Keratinocyte (primary cell): ENCODE measurements around the gene DYNC1I2. TPM values are rescaled to one million over a fixed set of nuclear protein-coding genes. Genes with fewer than 3 reads are reported as not detected.

Experiments used
- DNase-seq: peaks from one replicate; pipeline ENCODE4 v3.0.0-alpha.2; 2011; ENCODE audit warnings: low read depth, missing footprints, low spot score
- FAIRE-seq: peaks from 2 replicates; lab custom pipeline; 2011; peaks lifted over from hg19 to GRCh38; lab: Jason Lieb, UNC
- H2AFZ ChIP-seq: 2 replicates; pipeline ENCODE4 v1.6.0; 2012; ENCODE audit warnings: low read length, control low read depth, inconsistent platforms; ENCODE audit not compliant: control insufficient read depth
- H3K27ac ChIP-seq: 2 replicates; pipeline ENCODE4 v1.5.1; 2011; ENCODE audit warnings: low read length; ENCODE audit not compliant: control insufficient read depth, insufficient read depth
- H3K27me3 ChIP-seq: 3 replicates; pipeline ENCODE4 v1.6.0; 2011; ENCODE audit warnings: low read length; ENCODE audit not compliant: control insufficient read depth, insufficient read depth; ENCODE audit errors: extremely low read depth
- H3K36me3 ChIP-seq, 2 experiments: 2 replicates in 1 of 2; 3 replicates in 1 of 2; pipeline ENCODE4 v1.5.1; 2011; ENCODE audit warnings: low read length in 2 of 2, mild to moderate bottlenecking in 1 of 2; ENCODE audit not compliant: control insufficient read depth in 2 of 2, insufficient read depth in 2 of 2; ENCODE audit errors: extremely low read depth in 1 of 2
- H3K4me1 ChIP-seq: 3 replicates; pipeline ENCODE4 v1.5.1; 2011; ENCODE audit warnings: low read length; ENCODE audit not compliant: control insufficient read depth, insufficient read depth; ENCODE audit errors: extremely low read depth
- H3K4me2 ChIP-seq: 3 replicates; pipeline ENCODE4 v1.6.0; 2011; ENCODE audit warnings: low read depth, low read length; ENCODE audit not compliant: control insufficient read depth, insufficient read depth; ENCODE audit errors: extremely low read depth
- H3K4me3 ChIP-seq, 3 experiments: fragments of 200-600 bp in 1 of 3; sonication (generic) in 1 of 3; 2 replicates in 2 of 3; 3 replicates in 1 of 3; pipeline ENCODE4 v1.5.1; 2011 to 2016; ENCODE audit warnings: low read length in 3 of 3, mild to moderate bottlenecking in 3 of 3, control low read depth in 2 of 3, inconsistent platforms in 1 of 3, low read depth in 1 of 3, mixed read lengths in 1 of 3, mixed run types in 1 of 3, moderate library complexity in 1 of 3; ENCODE audit not compliant: control insufficient read depth in 2 of 3, insufficient read depth in 2 of 3; ENCODE audit errors: extremely low read depth in 1 of 3
- H3K79me2 ChIP-seq: 2 replicates; pipeline ENCODE4 v1.6.0; 2012; ENCODE audit warnings: low read length; ENCODE audit not compliant: control insufficient read depth, insufficient read depth
- H3K9ac ChIP-seq: 3 replicates; pipeline ENCODE4 v1.6.0; 2011; ENCODE audit warnings: low read length; ENCODE audit not compliant: control insufficient read depth, insufficient read depth; ENCODE audit errors: extremely low read depth
- H3K9me1 ChIP-seq: 3 replicates; pipeline ENCODE4 v1.6.0; 2011; ENCODE audit warnings: low read length; ENCODE audit not compliant: control insufficient read depth, insufficient read depth; ENCODE audit errors: extremely low read depth
- H3K9me3 ChIP-seq: 2 replicates; pipeline ENCODE4 v1.5.1; 2012; ENCODE audit warnings: low read depth, low read length; ENCODE audit not compliant: control insufficient read depth
- H4K20me1 ChIP-seq: 3 replicates; pipeline ENCODE4 v1.6.0; 2011; ENCODE audit warnings: low read length; ENCODE audit not compliant: control insufficient read depth, insufficient read depth; ENCODE audit errors: extremely low read depth
- CTCF ChIP-seq, 3 experiments: IDR thresholded peaks in 1 of 3; conservative IDR thresholded peaks in 1 of 3; optimal IDR thresholded peaks in 1 of 3; 2 replicates in 2 of 3; 3 replicates in 1 of 3; pipeline versions ENCODE3 to v1.5.1; 2011; ENCODE audit warnings: low read length in 3 of 3, mild to moderate bottlenecking in 3 of 3, moderate library complexity in 2 of 3, control low read depth in 1 of 3, inconsistent platforms in 1 of 3; ENCODE audit not compliant: insufficient read depth in 2 of 3; ENCODE audit errors: extremely low read depth in 1 of 3
- EZH2 ChIP-seq: IDR thresholded peaks from one replicate; pipeline ENCODE4 v1.6.1; 2012; ENCODE audit warnings: inconsistent platforms, mild to moderate bottlenecking, low read length, moderate library complexity
- dilution Hi-C: fragments of 300-500 bp; cut with MboI; formaldehyde crosslinking; loops from one replicate; pipeline ENCODE4 v1.7.0; 2020; ENCODE audit warnings: low sequenced_read_pairs; ENCODE audit not compliant: extremely low pct_ligation_motif_present
- polyA plus RNA-seq, 5 experiments: library from polyadenylated mRNA; depleted of rRNA in 3 of 5; stranded (reverse) in 3 of 5; stranded (forward) in 1 of 5; unstranded in 1 of 5; fragments of >200 nt; gene quantifications; 1 replicate in 1 of 5; 2 replicates in 3 of 5; 3 replicates in 1 of 5; pipeline versions ENCODE4 v1.2.1 to v1.2.3, GENCODE V29; 2011 to 2012; ENCODE audit warnings: missing spikeins in 2 of 5, low read depth in 1 of 5, low replicate concordance in 1 of 5

DYNC1I2 gene
- polyA plus RNA-seq, 1 donor (not counting 4 experiments of a cell fraction or from before 2014, with no cell fraction given), result 237 TPM

- no peak for DNase-seq
- Histone ChIP-seq H3K4me2 (no peak overlapping the region), H2AFZ (no peak overlapping the region), H3K27me3 (no peaks in the 10 kb centered on the region), H3K27ac (no peak overlapping the region), H4K20me1 (peaks cover 2% of the 10 kb centered on the region), H3K79me2 (no peaks in the 10 kb centered on the region), H3K9me3 (no peaks in the 10 kb centered on the region), H3K4me3 (no peak overlapping the region), H3K4me1 (no peaks in the 10 kb centered on the region), H3K9ac (no peak overlapping the region), H3K36me3 (peaks cover 18 to 21% of the 10 kb centered on the region in 2 experiments), H3K9me1 (no peaks in the 10 kb centered on the region)
- dilution Hi-C loops, result no loop called here
- TF ChIP-seq EZH2 (no peak), CTCF (optimal IDR thresholded peaks at IDR 0.05 in 1 of 3, IDR thresholded peaks at IDR 0.05 in 1 of 3, conservative IDR thresholded peaks at IDR 0.05 in 1 of 3; ENCODE audit: extremely low read depth in 1 of 3, insufficient read depth in 2 of 3, low read length in 3 of 3) (no peak)
- FAIRE-seq, result no peak
These were observed 57.9 kb downstream of the DYNC1I2 start for GRCh38 chr2:171745141-171745540.

- TF ChIP-seq EZH2 (no peak), CTCF (optimal IDR thresholded peaks at IDR 0.05 in 1 of 3, IDR thresholded peaks at IDR 0.05 in 1 of 3, conservative IDR thresholded peaks at IDR 0.05 in 1 of 3; ENCODE audit: extremely low read depth in 1 of 3, insufficient read depth in 2 of 3, low read length in 3 of 3) (no peak)
- H3K4me2 ChIP-seq, result no peak overlapping the region
- H3K9ac ChIP-seq, result no peak overlapping the region
- H3K4me3 ChIP-seq, result no peak overlapping the region
- no peaks in the 10 kb centered on the region for H3K9me3 ChIP-seq
- DNase-seq (no peak), FAIRE-seq (no peak)
- H3K9me1 ChIP-seq, result no peaks in the 10 kb centered on the region
- H3K27ac ChIP-seq, result no peak overlapping the region
- H3K4me1 ChIP-seq, result no peaks in the 10 kb centered on the region
- no peaks in the 10 kb centered on the region for H3K79me2 ChIP-seq
- peaks cover 2% of the 10 kb centered on the region for H4K20me1 ChIP-seq
- H2AFZ ChIP-seq, result no peak overlapping the region
- H3K36me3 ChIP-seq, result peaks cover 20 to 23% of the 10 kb centered on the region in 2 experiments
- dilution Hi-C loops, result no loop called here
- no peaks in the 10 kb centered on the region for H3K27me3 ChIP-seq
These were observed 58.5 kb downstream of the DYNC1I2 start for GRCh38 chr2:171745806-171746205.
